ENCODE measurements around the gene FBLN2. TPM values are rescaled to one million over a fixed set of nuclear protein-coding genes. Genes with fewer than 3 reads are reported as not detected.

FBLN2 gene
- total and polyA plus RNA-seq, 2 of the 13 experiments (the other 11 are each of a cell fraction or from before 2014, with no cell fraction given): not detected

DNA sequence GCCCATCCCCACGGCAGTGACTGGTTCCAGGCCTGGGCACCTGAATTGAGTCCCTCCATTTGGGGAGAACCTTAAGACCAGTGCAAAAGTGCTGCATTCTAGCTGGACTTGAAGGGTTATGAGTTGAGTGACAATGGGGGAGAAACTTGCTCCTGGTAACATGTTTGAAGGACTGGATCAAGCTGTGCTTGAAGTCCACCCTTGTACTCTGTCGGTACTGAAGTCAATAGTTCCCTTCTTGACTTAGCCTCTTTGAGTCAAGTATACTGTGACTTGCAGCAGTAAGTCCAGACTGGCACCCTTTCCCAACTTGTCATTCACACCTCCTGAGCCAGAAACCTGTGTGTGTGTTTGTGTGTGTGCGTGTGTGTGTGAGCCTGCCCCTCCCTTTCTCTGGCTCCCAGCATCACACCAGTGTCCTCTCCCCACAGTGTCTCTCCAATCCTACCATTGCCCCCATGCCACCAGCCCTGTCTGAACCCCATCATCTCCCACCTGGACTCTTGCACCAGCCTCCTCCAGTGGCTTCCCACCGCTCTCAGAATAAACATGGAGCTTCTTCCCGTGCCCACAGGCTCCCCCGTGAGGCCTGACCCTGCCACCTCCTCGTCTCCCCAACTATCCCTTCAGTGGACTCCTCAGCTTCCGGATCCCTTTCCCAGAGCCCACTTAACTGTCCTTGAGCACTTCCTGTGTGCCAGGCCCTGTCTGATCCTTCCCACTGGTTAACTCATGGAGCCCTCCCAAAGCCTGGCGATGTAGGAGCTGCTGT lies 10.2 kb upstream of the FBLN2 start (continued):
- TF ChIP-seq, protein P1, sequence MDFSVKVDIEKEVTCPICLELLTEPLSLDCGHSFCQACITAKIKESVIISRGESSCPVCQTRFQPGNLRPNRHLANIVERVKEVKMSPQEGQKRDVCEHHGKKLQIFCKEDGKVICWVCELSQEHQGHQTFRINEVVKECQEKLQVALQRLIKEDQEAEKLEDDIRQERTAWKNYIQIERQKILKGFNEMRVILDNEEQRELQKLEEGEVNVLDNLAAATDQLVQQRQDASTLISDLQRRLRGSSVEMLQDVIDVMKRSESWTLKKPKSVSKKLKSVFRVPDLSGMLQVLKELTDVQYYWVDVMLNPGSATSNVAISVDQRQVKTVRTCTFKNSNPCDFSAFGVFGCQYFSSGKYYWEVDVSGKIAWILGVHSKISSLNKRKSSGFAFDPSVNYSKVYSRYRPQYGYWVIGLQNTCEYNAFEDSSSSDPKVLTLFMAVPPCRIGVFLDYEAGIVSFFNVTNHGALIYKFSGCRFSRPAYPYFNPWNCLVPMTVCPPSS (IDR thresholded peaks at IDR 0.05): no peak
- TF ChIP-seq, protein P2, sequence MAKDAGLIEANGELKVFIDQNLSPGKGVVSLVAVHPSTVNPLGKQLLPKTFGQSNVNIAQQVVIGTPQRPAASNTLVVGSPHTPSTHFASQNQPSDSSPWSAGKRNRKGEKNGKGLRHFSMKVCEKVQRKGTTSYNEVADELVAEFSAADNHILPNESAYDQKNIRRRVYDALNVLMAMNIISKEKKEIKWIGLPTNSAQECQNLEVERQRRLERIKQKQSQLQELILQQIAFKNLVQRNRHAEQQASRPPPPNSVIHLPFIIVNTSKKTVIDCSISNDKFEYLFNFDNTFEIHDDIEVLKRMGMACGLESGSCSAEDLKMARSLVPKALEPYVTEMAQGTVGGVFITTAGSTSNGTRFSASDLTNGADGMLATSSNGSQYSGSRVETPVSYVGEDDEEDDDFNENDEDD (CRISPR knock-in tag; IDR thresholded peaks at IDR 0.05; ENCODE audit: borderline replicate concordance): no peak
- TF ChIP-seq, protein P3, sequence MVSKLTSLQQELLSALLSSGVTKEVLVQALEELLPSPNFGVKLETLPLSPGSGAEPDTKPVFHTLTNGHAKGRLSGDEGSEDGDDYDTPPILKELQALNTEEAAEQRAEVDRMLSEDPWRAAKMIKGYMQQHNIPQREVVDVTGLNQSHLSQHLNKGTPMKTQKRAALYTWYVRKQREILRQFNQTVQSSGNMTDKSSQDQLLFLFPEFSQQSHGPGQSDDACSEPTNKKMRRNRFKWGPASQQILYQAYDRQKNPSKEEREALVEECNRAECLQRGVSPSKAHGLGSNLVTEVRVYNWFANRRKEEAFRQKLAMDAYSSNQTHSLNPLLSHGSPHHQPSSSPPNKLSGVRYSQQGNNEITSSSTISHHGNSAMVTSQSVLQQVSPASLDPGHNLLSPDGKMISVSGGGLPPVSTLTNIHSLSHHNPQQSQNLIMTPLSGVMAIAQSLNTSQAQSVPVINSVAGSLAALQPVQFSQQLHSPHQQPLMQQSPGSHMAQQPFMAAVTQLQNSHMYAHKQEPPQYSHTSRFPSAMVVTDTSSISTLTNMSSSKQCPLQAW (CRISPR knock-in tag; IDR thresholded peaks at IDR 0.05): no peak
- TF ChIP-seq ZNF772 (CRISPR knock-in tag; IDR thresholded peaks at IDR 0.05): no peak
- TF ChIP-seq, protein P4, sequence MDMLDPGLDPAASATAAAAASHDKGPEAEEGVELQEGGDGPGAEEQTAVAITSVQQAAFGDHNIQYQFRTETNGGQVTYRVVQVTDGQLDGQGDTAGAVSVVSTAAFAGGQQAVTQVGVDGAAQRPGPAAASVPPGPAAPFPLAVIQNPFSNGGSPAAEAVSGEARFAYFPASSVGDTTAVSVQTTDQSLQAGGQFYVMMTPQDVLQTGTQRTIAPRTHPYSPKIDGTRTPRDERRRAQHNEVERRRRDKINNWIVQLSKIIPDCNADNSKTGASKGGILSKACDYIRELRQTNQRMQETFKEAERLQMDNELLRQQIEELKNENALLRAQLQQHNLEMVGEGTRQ (IDR thresholded peaks at IDR 0.05; ENCODE audit: low read depth, low read length): no peak
- TF ChIP-seq, protein P4 (CRISPR knock-in tag; IDR thresholded peaks at IDR 0.05; ENCODE audit: borderline replicate concordance): no peak
- no peak for TF ChIP-seq ZNF326 (CRISPR knock-in tag; IDR thresholded peaks at IDR 0.05; ENCODE audit: borderline replicate concordance)
- TF ChIP-seq, protein P5, sequence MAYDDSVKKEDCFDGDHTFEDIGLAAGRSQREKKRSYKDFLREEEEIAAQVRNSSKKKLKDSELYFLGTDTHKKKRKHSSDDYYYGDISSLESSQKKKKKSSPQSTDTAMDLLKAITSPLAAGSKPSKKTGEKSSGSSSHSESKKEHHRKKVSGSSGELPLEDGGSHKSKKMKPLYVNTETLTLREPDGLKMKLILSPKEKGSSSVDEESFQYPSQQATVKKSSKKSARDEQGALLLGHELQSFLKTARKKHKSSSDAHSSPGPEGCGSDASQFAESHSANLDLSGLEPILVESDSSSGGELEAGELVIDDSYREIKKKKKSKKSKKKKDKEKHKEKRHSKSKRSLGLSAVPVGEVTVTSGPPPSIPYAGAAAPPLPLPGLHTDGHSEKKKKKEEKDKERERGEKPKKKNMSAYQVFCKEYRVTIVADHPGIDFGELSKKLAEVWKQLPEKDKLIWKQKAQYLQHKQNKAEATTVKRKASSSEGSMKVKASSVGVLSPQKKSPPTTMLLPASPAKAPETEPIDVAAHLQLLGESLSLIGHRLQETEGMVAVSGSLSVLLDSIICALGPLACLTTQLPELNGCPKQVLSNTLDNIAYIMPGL (CRISPR knock-in tag; IDR thresholded peaks at IDR 0.05; ENCODE audit: borderline replicate concordance in 1 of 2, low read depth in 1 of 2): no peak
- TF ChIP-seq, protein P6, sequence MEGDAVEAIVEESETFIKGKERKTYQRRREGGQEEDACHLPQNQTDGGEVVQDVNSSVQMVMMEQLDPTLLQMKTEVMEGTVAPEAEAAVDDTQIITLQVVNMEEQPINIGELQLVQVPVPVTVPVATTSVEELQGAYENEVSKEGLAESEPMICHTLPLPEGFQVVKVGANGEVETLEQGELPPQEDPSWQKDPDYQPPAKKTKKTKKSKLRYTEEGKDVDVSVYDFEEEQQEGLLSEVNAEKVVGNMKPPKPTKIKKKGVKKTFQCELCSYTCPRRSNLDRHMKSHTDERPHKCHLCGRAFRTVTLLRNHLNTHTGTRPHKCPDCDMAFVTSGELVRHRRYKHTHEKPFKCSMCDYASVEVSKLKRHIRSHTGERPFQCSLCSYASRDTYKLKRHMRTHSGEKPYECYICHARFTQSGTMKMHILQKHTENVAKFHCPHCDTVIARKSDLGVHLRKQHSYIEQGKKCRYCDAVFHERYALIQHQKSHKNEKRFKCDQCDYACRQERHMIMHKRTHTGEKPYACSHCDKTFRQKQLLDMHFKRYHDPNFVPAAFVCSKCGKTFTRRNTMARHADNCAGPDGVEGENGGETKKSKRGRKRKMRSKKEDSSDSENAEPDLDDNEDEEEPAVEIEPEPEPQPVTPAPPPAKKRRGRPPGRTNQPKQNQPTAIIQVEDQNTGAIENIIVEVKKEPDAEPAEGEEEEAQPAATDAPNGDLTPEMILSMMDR (CRISPR knock-in tag; IDR thresholded peaks at IDR 0.05): peak; percentile 28; the same call in 1 of the 2 replicates
- no peak for TF ChIP-seq ZNF33B (CRISPR knock-in tag; IDR thresholded peaks at IDR 0.05)

Data from HepG2 (cell line).